T-helper 22 cell (primary cell): ENCODE results near the gene PROSER3.
"Not testable (repeated sequence)": the region's sequence is repeated elsewhere in the genome, so short reads cannot be mapped to it uniquely, and the experiment has no call there.

Experiments used
- DNase-seq: peaks from one replicate; pipeline ENCODE4 v3.0.0-alpha.2; 2020; ENCODE audit warnings: low read depth

The PROSER3 gene

GRCh38 chr19:35722897-35723296 is 35.1 kb upstream of the PROSER3 start:
- DNase-seq: no peak

- DNase-seq: no peak
These were observed 34.3 kb upstream of the PROSER3 start for GRCh38 chr19:35723671-35724070.

GRCh38 chr19:35724132-35724531 is 33.8 kb upstream of the PROSER3 start:
- DNase-seq: not testable (repeated sequence)

GRCh38 chr19:35724560-35724959 is 33.4 kb upstream of the PROSER3 start:
- no peak for DNase-seq

GRCh38 chr19:35725216-35725861 is 32.6 kb upstream of the PROSER3 start:
- DNase-seq: no peak

- no peak for DNase-seq
These were observed 30.7 kb upstream of the PROSER3 start for GRCh38 chr19:35727053-35727955.

GRCh38 chr19:35727956-35728706 is 29.8 kb upstream of the PROSER3 start:
- DNase-seq: no peak

GRCh38 chr19:35729021-35729420 is 29.0 kb upstream of the PROSER3 start:
- DNase-seq: no peak

GRCh38 chr19:35729763-35730162 is 28.2 kb upstream of the PROSER3 start:
- no peak for DNase-seq

GRCh38 chr19:35730326-35730725 is 27.6 kb upstream of the PROSER3 start:
- no peak for DNase-seq

- DNase-seq: no peak
These were observed 26.6 kb upstream of the PROSER3 start for GRCh38 chr19:35731353-35731752.

GRCh38 chr19:35731779-35732405 is 26.1 kb upstream of the PROSER3 start:
- DNase-seq: no peak

GRCh38 chr19:35732540-35733179 is 25.3 kb upstream of the PROSER3 start:
- DNase-seq: no peak

GRCh38 chr19:35733180-35734125 is 24.5 kb upstream of the PROSER3 start:
- DNase-seq: no peak

GRCh38 chr19:35734273-35734672 is 23.7 kb upstream of the PROSER3 start:
- DNase-seq: no peak

- no peak for DNase-seq
These were observed 23.1 kb upstream of the PROSER3 start for GRCh38 chr19:35734889-35735288.

- DNase-seq: no peak
These were observed 20.8 kb upstream of the PROSER3 start for GRCh38 chr19:35736913-35737886.

- DNase-seq: no peak
These were observed 19.7 kb upstream of the PROSER3 start for GRCh38 chr19:35738021-35738886.
